HUDEP-2 (cell line): Measurements from ENCODE around the gene FGFR4.
"Not testable (repeated sequence)": the region's sequence is repeated elsewhere in the genome, so short reads cannot be mapped to it uniquely, and the experiment has no call there.

Experiments used
- DNase-seq, 76 experiments: peaks; one replicate each; lab custom pipeline; 2025; ENCODE audit not compliant: unreplicated experiment in 76 of 76; lab: John Stamatoyannopoulos, UW

The FGFR4 gene

DNA sequence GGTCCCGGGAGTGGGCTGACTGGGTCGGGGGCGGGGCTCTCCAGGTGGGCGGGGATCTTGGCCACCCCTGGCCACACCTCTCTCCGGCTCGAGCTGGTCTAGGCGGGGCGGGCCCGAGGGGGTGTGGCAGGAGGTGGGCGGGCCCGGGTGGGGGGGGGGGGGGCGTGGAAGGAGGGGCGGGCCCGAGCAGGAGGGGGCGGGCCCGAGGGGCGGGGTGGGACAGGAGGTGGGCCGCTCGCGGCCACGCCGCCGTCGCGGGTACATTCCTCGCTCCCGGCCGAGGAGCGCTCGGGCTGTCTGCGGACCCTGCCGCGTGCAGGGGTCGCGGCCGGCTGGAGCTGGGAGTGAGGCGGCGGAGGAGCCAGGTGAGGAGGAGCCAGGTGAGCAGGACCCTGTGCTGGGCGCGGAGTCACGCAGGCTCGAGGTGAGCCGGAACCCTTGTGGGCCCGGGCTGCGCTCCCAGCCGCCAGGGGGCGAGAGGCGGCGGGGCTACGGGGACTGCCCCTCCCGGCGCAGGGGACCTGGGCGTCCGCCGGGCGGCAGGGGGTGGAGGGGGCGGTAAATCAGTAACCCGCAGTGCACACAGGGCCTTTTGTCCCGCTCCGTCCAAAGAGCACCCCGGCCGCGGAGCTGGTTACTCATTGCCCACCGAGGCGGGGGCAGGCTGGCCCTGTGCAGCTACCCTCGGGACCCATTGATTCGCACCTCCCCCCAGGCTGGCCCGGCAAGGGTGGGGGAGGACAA lies at the start of gene FGFR4:
Gene FGFR4, plus strand, starts transcription at position 262 of the 744 bp plus-strand sequence. CDS start 2,688 bp downstream, outside the sequence.
- peak in 69 of 76 experiments; percentile 16 to 87 (median 73) for DNase-seq

DNA sequence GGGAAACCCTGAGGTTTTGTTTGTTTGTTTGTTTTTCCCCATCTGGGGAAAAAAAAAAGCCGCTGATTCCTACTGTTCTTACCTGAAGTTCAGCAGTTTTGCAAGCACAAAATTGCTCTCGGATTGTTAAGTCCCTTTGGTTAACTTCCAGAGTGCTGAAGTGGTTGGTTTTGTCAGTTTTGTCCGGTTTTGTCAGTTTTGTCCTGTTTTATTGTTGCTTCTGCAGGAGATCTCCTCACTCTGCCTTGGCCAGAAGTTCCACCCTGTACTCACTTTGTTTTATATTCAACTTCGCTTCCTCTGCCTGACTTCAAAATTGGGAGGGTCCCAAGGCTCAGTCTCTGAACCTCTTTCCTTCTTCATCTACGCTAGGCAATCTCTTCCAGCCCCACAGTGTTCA lies 49.8 kb upstream of the FGFR4 start:
- no peak for DNase-seq

DNA sequence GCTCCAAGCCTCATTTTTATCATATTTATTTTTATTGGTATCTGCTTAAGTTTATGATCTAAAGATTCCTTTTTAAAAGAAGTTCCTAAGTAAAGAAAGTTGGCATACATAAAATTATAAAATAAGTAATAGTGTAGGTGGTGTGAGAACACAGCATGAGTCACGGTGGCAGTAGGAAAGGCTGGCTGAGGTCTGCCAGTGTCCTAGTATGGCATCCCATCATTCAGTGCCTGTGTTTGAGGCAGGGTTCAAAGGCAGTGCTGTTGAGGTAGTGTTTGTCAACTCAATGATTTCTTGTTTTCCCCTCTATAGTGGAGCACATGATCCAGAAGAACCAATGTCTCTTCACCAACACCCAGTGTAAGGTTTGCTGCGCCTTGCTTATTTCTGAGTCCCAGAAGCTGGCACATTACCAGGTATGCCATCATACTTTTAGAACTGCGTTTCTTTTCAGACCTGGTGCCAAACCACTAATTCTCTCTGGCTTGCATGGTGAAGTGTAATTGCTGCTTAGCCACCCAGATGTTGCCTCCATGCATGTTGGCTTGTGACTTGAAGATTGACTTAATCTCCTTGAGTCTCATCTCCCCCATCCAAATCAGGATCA lies 45.8 kb upstream of the FGFR4 start:
- no peak for DNase-seq

DNA sequence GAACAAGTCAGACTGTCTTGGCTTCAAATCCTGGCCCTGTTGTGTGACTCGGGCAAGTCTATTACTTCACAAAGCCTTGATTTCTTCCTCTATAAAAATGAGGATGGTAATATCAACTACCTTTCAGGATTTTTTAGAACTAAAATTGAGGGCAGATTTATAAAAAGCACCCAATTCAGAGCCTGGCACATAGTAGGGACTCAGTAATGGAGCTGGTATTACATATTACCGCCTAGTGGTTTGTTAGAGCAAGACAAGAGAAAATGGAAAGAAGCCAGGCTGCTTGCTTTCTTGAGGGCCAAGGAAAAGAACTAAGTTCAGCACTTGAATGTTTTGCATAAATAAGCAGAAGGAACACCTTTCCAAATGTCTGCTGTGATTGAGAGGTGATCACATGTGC lies 44.8 kb upstream of the FGFR4 start:
- DNase-seq, result no peak

DNA sequence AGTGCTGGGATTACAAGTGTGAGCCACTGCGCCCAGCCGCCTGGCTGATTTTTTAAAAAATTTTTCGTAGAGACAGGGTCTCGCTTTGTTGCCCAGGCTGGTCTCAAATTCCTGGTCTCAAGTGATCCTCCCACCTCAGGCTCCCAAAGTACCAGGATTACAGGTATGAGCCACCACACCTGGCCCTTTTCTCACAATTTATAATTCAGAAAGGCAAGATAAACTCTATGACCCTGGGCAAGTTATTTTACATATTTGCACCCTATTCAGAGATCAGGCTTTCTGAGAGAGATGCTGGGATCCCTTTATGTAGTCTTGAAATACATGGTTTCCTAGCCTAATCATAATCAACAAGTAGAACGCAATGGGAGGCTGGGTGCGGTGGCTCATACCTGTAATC lies 43.6 kb upstream of the FGFR4 start:
- no peak for DNase-seq

DNA sequence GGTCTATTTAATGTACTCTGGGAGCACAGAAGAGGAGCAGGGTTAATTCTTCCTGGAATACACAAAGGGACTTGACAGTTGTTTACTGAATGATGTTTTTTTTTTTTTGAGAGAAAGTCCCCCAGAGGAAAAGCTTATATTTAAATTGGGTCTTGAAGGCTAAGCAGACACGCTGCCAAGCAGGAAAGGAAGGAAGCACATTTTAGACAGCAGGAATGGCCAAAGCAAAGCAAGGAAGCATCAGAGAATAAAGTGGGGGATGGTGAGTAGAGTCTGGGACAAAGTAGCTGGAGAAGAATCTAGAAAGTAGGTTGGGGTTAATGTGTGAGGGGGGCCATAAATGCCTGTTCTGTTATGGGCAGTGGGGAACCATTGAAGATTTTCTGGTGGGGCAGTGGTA lies 42.8 kb upstream of the FGFR4 start:
- DNase-seq, result no peak

DNA sequence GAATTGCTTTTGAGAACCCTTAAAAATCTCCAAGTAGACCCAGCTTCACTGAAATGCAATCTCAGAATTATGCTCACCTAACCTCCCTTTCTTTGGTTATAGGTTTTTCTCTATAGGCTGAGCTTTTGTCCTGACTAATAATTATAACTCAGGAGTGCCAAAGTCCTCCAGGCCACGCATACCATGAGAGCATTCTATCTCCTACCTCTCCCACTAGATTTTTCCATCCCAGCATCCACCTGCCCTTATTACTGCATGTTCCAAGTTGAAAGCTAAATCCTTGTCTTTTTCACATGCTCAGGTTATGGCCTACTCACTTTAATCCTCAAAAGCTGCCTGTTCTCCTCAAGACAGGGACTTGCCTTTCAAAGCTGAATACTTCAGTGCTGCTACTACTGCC lies 42.1 kb upstream of the FGFR4 start:
- no peak for DNase-seq

DNA sequence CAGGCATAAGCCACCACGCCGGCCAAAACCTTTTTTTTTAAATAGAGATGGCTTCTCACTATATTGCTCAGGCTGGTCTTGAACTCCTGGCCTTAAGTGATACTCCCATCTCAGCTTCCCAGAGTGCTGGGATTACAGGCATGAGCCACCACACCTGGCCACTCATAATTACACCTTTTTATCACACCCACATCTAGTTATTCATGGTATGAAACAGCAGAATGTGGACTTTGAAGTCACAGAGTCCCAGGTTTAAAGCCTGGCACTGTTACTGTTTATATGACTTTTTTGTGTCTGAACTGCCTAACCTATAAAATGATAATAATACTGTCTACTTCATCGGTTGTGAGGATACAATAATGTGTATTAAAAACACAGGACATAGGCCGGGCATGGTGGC lies 41.1 kb upstream of the FGFR4 start:
- DNase-seq, result no peak

DNA sequence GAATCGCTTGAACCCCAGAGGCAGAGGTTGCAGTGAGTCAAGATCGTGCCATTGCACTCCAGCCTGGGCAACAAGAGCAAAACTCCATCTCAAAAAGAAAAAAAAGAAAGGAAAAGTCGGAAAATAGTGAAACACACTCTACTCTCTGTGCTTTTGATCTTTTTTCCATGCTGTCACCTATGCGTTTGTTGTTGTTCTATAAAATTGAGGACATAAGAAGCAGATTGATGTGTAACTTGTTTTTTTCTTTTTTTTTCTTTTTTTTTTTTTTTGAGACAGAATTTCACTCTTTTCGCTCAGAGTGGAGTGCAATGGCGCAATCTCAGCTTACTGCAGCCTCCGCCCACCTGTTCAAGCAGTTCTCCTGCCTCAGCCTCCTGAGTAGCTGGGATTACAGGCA lies 38.2 kb upstream of the FGFR4 start:
- DNase-seq, result not testable (repeated sequence)

DNA sequence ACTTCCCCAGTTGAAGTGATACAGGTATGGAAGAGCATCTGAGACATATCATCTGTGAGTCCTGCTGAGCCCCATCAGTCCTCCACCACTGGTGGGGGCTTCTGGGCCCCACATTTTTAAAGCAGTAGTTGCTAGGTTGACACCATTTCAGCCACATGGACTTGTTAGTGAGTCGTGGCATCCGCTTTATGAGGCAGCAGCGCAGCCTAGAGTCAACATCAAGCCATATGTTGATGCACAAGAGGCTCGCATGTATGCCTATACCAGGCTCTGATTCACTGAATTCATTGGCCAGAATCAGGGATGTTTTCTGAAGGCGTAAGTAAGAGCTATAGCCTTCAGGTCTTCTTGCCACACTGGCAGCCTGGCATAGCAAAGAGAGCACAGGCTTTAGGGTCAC lies 37.4 kb upstream of the FGFR4 start:
- DNase-seq, result peak in 3 of 76 experiments; percentile 2 to 18 (median 13)

DNA sequence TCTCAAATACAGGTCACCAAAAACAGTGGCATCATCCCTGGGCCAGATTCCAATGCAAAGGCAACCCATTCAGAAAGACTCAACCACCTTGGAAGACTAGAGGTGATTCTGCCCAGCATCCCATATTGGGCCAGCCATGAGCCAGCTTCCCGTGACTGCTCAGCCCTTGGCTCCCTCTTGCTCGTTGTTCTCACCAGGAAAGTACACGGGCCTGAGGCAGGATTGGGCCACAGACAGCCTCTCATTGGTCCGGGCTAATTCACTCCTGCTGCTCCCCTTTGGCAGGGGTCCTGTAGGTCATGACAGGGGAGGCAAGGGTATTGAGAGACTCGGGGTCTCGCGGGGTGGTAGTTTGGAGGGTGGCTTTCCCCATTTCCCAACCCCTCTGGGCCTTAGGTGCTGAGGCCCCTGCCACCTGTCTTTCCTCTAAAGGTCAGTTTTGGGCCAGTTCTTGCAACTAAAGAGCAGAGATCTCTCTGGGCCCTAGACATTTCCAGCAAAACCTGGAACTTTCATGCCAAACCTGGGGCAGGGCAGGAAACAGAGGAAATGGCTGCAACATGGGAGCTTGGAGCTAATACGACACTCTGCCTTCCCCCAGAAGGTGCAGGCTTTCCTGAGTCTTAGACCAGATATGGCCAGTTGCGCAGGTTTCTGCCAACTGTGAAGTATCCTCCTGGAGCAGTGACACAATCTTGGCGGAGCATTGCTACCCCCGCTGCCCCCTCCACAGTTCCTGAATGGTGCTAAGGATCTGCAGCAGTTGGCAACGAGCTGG lies 22.0 kb upstream of the FGFR4 start:
- DNase-seq, result no peak

DNA sequence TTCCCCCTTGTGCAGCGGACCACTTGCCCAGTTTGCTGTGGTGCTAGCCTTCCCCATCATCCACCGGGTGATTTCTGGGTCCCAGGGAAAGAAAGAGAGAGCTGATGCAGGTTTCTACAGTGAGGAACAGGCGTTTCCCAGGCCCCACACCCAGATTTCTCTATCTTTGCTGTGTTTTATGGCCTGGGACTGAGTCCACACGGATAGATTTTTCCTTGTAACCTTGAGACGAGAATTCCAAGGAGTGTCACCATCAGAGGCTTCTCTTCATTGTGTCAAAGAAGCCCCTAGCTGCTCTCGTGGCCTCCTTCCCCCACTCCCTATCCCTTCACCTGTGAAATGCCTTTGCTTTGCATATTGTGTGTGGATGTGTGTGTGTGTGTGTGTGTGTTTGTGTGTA lies 21.2 kb upstream of the FGFR4 start:
- DNase-seq, result no peak

DNA sequence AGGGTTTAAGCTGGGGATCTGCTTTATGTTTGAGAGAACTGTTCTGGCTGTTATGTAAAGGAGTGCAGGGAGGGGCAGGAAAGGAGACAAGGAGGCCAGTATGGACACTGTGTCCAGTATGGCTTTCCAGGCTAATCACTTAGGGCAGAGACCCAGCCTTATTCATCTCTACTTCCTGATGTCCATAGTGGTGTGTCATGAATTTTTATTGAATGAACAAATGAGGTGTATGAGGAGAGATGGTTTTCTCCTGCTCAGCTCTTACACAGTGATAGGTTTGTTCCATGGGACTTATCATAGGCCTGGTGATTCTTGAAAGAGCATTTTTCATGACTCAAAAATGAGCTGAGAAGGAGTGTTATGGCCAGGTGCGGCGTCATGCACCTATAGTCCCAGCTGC lies 20.5 kb upstream of the FGFR4 start:
- no peak for DNase-seq

DNA sequence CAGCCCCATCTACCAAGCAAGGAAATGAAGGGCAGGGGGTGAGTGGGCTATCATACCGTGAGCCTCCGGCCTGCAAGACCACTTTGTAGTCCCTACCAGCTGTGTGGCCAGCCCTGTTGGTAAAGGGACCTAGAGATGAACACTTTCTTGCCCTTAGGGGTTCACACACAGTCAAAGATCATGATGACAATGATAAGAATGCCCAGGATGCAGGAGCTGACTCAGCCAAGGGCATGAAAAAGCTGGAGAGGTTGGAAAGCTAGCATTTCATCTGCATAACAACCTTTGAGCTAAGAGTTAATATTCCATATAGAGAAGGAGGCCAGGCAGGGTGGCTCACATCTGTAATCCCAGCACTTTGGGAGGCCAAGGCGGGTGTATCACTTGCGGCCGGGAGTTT lies 19.2 kb upstream of the FGFR4 start:
- no peak for DNase-seq

DNA sequence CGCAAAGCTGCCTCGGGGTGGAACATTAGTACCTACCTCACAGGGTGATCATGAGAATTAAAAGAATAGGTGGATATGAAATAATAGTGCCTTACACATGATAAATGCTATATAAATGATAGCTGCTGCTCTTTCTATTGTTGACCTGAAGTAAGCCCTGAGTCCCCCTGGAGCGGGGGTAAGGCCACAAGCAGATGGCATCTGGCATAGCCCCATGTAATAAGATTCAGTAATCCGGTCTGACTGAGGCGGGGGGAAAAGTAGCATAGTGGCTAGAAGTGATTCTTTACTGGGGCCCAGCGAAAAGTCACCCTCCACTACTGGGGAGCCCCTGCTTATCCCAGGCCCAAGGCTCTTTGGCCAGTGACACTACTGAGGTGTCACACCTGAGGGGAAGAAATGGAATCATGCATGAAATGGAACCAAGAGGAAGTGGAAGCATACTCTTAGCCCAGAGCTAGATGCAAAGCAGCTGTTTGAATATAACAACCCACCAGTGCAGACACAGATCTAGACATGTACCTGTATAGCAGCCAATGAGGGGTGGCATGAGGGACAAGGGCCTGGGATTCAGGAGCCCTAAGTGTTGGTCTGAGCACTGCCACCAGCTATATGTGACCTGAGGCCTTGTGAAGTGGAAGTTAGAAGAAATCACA lies 16.1 kb upstream of the FGFR4 start:
- no peak for DNase-seq

DNA sequence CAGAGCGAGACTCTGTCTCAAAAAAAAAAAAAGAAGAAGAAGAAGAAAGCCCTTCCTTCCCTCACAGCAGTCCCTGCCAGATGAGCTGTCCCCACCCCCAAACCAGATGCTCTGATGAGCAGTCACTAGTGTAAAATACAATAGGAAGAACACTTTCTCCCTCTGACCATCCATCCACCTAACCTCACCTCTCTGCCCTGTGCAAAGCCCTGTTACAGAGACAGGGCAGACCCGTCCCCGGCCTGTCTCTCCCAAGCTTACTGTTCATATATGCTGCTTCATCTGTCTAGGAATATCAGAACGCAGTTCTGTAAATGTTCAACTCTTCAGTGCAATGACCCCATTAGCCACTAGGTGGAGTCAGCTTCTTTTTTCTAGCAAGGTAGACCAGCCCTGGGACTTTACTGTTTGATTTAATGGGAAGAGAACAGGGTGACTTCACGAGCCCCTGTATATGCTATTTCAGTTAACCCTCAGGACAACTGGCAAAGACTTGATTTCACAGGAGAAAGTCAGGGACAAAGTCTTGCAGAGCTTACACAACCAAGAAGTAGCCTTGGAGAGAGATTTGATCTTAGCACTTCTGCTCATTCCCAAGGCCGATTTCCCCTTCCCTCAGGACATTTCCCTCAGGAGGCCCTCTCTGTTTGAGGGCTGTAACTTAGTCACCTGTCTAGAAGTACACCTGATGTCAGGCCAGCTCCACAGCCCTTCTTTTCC lies 14.9 kb upstream of the FGFR4 start:
- DNase-seq, result peak in 64 of 76 experiments; percentile 4 to 80 (median 48)

DNA sequence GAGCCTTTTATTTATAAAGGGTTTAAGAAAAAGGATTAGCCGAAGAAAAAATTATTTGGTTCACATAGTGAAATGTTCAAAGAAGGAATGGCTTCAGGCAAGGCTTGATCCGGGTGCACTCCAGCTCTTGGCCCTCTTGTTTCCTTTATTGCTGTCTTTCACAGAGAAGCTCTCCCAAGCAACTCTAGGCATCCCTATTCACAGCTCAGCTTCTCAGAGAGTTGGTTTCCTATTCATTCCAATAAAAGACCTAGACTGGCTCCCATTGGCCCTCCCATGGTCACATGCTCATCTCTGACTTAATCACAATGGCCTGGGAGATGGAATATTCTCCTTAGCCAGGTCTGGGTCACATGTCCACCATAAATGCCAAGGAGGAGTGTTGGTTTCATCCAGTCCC lies 9.4 kb upstream of the FGFR4 start:
- no peak for DNase-seq

DNA sequence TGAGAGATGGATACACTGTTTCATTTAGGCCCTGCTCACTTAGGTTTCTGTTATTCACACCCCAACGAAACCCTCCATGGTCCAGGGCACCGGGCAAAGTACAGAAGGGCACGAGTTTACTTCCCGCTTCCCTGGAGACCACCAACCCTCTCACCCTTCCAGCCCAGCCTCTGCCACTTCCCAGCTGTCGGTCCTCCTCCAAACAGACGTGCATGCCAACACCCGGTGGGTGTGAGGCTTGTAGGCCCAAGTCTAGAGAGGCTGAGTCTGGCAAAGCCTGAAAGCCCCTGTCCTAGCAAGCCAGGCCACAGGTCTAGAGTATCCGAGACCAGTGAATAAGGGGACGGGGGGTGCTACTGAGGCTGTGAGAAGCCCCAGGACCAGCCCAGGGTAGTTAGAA lies 7.1 kb upstream of the FGFR4 start:
- DNase-seq, result no peak

DNA sequence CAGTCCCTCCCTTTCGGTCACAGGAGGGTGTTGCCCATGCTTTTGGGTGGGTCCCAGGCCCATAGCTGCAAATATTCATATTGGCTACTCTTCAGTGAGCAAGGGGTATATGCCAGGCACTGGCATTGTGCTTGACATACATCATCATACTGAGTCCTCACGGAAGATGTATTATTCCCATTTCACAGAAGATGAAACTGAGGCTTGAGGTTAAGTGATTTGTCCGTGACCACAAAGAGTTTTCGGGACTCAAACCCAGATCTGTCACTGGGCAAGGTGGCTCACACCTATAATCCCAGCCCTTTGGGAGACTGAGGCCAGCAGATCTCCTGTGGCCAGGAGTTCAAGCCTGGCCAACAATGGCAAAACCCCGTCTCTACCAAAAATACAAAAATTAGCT lies 6.5 kb upstream of the FGFR4 start:
- DNase-seq, result no peak

DNA sequence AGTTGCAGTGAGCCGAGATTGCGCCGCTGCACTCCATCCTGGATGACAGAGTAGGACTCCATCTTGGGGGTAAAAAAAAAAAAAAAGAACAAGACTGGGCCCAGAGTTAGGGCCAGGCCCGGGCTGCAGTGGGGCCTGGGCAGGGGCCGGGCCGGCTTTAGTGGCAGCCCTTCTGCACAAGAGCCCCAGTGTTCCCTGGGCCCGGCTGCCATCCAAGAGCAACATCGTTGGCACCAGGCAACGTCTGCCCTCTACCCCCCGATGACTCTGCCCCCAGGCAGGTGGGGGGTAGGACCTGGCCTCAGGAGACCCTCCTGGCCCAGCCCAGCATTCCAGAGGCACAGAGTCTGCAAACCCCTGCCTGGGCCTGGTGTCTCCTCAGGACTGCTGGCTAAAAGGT lies 4.9 kb upstream of the FGFR4 start:
- no peak for DNase-seq

DNA sequence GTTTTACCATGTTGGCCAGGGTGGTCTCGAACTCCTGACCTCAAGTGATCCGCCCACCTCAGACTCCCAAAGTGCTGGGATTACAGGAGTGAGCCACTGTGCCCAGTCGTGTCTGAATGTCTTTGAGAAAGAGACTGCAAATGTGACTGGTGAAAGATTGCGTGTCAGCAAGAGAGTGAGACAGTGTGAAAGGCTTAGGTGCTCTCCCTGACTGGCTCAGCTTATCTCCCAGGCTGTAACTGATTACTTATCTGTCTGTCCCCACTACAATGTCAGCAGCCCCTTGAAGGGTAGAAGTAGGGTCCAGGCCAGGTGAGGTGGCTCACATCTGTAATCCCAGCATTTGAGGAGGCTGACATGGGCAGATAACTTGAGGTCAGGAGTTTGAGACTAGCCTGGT lies 3.4 kb upstream of the FGFR4 start:
- no peak for DNase-seq
